ENCODE measurements around the gene RDH5.

DNA sequence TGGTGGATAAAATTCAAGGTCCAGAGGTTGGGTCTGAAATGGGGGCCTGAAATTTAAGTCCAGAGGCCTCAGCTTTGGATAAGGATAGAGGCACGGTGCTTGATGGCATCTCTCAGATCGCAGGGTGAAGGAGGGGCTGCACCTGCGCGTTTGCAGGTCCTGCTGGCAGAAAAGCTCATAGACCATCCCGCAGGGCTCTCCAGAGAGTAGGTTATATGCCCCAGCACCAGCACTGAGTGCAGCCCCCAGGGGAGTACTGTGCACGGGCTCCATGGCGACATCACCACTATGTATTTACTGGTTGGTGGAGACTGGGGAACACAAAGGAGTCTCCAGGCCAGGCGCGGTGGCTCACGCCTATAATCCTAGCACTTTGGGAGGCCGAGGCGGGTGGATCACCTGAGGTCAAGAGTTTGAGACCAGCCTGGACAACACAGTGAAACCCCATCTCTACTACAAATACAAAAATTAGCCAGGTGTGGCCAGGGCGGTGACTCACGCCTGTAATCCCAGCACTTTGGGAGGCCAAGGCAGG lies 12.9 kb downstream of the RDH5 start:
- TF ChIP-seq PAX5 (IDR thresholded peaks at IDR 0.05; ENCODE audit: insufficient read depth, low read length, severe bottlenecking): no peak
- no peak for TF ChIP-seq POLR2AphosphoS5 (IDR thresholded peaks at IDR 0.05; ENCODE audit: low read depth, low read length)
- no peak for TF ChIP-seq POLR2A (IDR thresholded peaks at IDR 0.05; ENCODE audit: low read depth, low read length)
